ENCODE measurements around the gene DOCK2. TPM values are rescaled to one million over a fixed set of nuclear protein-coding genes. Genes with fewer than 3 reads are reported as not detected.

The DOCK2 gene
- total RNA-seq, 1 experiment from 2014 or later: 1.4 TPM

DNA sequence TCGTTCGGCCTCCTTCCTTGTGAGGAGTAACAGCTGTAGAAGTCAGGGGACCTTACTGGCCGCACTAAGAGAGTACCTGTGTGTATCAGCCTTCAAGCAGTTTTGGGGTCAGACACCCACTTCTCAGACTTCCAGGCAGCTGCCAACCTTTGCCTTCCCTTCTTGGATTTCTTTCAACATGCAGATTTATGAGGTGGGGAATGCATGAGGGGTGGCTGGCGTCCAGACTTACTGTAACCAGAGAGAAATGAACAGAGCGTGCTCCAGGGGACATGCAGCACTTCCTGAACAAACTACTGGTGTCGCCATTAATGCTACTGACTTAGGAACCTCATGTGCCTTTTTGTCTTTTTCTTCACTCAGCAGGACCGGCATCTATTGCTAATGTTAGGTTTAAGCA is 296.5 kb downstream of the DOCK2 start:
- H3K27ac ChIP-seq (ENCODE audit: low read length): no peak overlapping the region
- DNase-seq (ENCODE audit: low read depth, low spot score): no peak
- no peak for ATAC-seq
- intact Hi-C loops (cut with micrococcal nuclease; ENCODE audit: unreplicated experiment): no loop called here
- no peaks in the 10 kb centered on the region for H3K9me3 ChIP-seq (ENCODE audit: control insufficient read depth, insufficient read depth, low read depth, low read length)
- no peaks in the 10 kb centered on the region for H3K36me3 ChIP-seq (ENCODE audit: control insufficient read depth, insufficient read depth, low read length)
- POLR2A ChIA-PET: no interaction called here
- BruUV-seq (replicated peaks): no TSS peak
- H3K4me1 ChIP-seq (ENCODE audit: control insufficient read depth, insufficient read depth, low read length): no peaks in the 10 kb centered on the region
- CTCF ChIA-PET: interaction anchor here (0.6 kb wide), 1 partner anchor 138 kb away, joined by 3 read pairs; no protein-coding TSS in a partner anchor
- no peaks in the 10 kb centered on the region for H3K27me3 ChIP-seq (ENCODE audit: control insufficient read depth, insufficient read depth, low read length)
- in situ Hi-C loops (cut with HindIII; ENCODE audit: low pct_unique_long_range_greater_than_20kb, low sequenced_read_pairs): no loop called here
- H3K4me3 ChIP-seq (ENCODE audit: low read depth in 2 of 2, low read length in 2 of 2): no peak overlapping the region
- TF ChIP-seq, protein P1, sequence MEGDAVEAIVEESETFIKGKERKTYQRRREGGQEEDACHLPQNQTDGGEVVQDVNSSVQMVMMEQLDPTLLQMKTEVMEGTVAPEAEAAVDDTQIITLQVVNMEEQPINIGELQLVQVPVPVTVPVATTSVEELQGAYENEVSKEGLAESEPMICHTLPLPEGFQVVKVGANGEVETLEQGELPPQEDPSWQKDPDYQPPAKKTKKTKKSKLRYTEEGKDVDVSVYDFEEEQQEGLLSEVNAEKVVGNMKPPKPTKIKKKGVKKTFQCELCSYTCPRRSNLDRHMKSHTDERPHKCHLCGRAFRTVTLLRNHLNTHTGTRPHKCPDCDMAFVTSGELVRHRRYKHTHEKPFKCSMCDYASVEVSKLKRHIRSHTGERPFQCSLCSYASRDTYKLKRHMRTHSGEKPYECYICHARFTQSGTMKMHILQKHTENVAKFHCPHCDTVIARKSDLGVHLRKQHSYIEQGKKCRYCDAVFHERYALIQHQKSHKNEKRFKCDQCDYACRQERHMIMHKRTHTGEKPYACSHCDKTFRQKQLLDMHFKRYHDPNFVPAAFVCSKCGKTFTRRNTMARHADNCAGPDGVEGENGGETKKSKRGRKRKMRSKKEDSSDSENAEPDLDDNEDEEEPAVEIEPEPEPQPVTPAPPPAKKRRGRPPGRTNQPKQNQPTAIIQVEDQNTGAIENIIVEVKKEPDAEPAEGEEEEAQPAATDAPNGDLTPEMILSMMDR (IDR thresholded peaks at IDR 0.05): no peak
- TF ChIP-seq, protein P2, sequence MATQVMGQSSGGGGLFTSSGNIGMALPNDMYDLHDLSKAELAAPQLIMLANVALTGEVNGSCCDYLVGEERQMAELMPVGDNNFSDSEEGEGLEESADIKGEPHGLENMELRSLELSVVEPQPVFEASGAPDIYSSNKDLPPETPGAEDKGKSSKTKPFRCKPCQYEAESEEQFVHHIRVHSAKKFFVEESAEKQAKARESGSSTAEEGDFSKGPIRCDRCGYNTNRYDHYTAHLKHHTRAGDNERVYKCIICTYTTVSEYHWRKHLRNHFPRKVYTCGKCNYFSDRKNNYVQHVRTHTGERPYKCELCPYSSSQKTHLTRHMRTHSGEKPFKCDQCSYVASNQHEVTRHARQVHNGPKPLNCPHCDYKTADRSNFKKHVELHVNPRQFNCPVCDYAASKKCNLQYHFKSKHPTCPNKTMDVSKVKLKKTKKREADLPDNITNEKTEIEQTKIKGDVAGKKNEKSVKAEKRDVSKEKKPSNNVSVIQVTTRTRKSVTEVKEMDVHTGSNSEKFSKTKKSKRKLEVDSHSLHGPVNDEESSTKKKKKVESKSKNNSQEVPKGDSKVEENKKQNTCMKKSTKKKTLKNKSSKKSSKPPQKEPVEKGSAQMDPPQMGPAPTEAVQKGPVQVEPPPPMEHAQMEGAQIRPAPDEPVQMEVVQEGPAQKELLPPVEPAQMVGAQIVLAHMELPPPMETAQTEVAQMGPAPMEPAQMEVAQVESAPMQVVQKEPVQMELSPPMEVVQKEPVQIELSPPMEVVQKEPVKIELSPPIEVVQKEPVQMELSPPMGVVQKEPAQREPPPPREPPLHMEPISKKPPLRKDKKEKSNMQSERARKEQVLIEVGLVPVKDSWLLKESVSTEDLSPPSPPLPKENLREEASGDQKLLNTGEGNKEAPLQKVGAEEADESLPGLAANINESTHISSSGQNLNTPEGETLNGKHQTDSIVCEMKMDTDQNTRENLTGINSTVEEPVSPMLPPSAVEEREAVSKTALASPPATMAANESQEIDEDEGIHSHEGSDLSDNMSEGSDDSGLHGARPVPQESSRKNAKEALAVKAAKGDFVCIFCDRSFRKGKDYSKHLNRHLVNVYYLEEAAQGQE (IDR thresholded peaks at IDR 0.05; ENCODE audit: insufficient read depth in 1 of 2, low read depth in 2 of 2, low read length in 1 of 2): no peak
- TF ChIP-seq POLR2AphosphoS5 (IDR thresholded peaks at IDR 0.05; ENCODE audit: low read depth, low read length) (no peak), TCF7L2 (IDR thresholded peaks at IDR 0.05; ENCODE audit: low read depth, low read length) (no peak), SIN3A (IDR thresholded peaks at IDR 0.05; ENCODE audit: borderline replicate concordance, insufficient read depth, low read depth, low read length) (no peak)

DNA sequence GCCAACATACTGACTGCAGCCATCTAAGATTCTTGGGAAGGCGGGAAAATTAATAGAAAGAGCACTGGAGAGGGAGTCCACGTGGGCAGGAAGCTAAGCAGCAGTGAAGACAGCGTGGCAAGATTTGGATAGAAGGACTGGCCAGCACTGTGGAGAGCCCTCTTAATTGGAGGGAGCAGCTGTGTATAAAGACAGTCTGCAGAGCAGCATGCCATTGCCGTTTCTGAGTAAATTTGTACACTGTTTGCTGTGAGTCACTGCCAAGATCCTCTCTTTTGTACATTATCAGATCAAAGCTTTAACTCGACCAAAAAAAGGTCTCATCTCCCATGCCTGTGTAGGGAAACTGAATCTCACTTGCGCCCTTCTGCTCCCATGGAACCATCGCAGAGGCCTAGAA is 297.9 kb downstream of the DOCK2 start:
- no peaks in the 10 kb centered on the region for H3K36me3 ChIP-seq (ENCODE audit: control insufficient read depth, insufficient read depth, low read length)
- no peaks in the 10 kb centered on the region for H3K27me3 ChIP-seq (ENCODE audit: control insufficient read depth, insufficient read depth, low read length)
- ATAC-seq (no peak), DNase-seq (ENCODE audit: low read depth, low spot score) (no peak)
- BruUV-seq (replicated peaks): no TSS peak
- no peaks in the 10 kb centered on the region for H3K4me1 ChIP-seq (ENCODE audit: control insufficient read depth, insufficient read depth, low read length)
- no peaks in the 10 kb centered on the region for H3K9me3 ChIP-seq (ENCODE audit: control insufficient read depth, insufficient read depth, low read depth, low read length)
- in situ Hi-C loops (cut with HindIII; ENCODE audit: low pct_unique_long_range_greater_than_20kb, low sequenced_read_pairs): no loop called here
- TF ChIP-seq, protein P2 (IDR thresholded peaks at IDR 0.05; ENCODE audit: insufficient read depth in 1 of 2, low read depth in 2 of 2, low read length in 1 of 2): no peak
- no peak for TF ChIP-seq POLR2AphosphoS5 (IDR thresholded peaks at IDR 0.05; ENCODE audit: low read depth, low read length)
- no peak for TF ChIP-seq TCF7L2 (IDR thresholded peaks at IDR 0.05; ENCODE audit: low read depth, low read length)
- TF ChIP-seq SIN3A (IDR thresholded peaks at IDR 0.05; ENCODE audit: borderline replicate concordance, insufficient read depth, low read depth, low read length): no peak
- TF ChIP-seq, protein P1 (IDR thresholded peaks at IDR 0.05): no peak
- no peak overlapping the region for H3K27ac ChIP-seq (ENCODE audit: low read length)
- POLR2A ChIA-PET: no interaction called here
- CTCF ChIA-PET: no interaction called here
- intact Hi-C loops (cut with micrococcal nuclease; ENCODE audit: unreplicated experiment): no loop called here
- H3K4me3 ChIP-seq (ENCODE audit: low read depth in 2 of 2, low read length in 2 of 2): no peak overlapping the region
